ENCODE data around the gene ANKRD6. TPM values are rescaled to one million over a fixed set of nuclear protein-coding genes. Genes with fewer than 3 reads are reported as not detected.

Gene ANKRD6
- polyA plus RNA-seq, 3 donors = 0.93 to 3.0 (median 1.2) TPM

DNA sequence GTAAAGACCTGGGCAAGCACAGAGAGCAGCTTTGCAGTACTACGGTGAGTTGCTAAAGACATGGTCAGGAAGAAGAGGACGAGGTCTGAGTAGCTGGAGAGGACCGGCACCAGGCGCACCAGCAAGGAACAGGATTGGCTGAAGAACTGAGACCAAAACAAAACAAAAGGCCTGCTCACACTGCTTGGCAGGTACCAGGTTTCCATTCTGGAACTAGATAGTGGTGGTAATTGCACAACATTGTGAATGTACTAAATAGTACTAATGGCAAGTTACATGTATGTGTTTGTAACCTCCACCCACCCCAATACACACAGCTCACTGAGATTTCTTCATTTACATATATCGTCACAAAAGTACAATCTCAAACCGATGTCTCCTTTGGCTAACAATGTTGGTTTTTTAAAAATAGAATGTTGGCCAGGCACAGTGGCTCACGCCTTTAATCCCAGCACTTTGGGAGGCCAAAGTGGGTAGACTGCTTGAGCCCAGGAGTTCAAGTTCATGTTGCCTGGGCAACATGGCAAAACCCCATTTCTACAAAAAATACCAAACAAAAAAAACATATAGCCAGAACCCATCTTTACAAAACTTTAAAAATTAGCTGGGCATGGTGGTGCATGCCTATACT, 238.1 kb downstream of the ANKRD6 start:
- no peak overlapping the region for H3K27ac ChIP-seq (ENCODE audit: low read depth in 1 of 2, low read length in 2 of 2)
- no peaks in the 10 kb centered on the region for H3K9me3 ChIP-seq (replicated peaks in 1 of 2; ENCODE audit: control insufficient read depth in 1 of 2, insufficient read depth in 1 of 2, low read length in 2 of 2)
- no peaks in the 10 kb centered on the region for H3K4me1 Mint-ChIP-seq
- no peak overlapping the region for H3K4me3 Mint-ChIP-seq
- peaks cover 0 to 3% (median 0%) of the 10 kb centered on the region in 3 donors for H3K27me3 Mint-ChIP-seq (ENCODE audit: low read depth in 3 of 3)
- H3K9me3 Mint-ChIP-seq = no peaks in the 10 kb centered on the region
- no peak for DNase-seq
- peaks cover 76 to 91% of the 10 kb centered on the region in 2 donors for H3K36me3 ChIP-seq (replicated peaks in 1 of 2; ENCODE audit: control insufficient read depth in 1 of 2, insufficient read depth in 2 of 2, low read length in 2 of 2)
- TF ChIP-seq, protein P1, sequence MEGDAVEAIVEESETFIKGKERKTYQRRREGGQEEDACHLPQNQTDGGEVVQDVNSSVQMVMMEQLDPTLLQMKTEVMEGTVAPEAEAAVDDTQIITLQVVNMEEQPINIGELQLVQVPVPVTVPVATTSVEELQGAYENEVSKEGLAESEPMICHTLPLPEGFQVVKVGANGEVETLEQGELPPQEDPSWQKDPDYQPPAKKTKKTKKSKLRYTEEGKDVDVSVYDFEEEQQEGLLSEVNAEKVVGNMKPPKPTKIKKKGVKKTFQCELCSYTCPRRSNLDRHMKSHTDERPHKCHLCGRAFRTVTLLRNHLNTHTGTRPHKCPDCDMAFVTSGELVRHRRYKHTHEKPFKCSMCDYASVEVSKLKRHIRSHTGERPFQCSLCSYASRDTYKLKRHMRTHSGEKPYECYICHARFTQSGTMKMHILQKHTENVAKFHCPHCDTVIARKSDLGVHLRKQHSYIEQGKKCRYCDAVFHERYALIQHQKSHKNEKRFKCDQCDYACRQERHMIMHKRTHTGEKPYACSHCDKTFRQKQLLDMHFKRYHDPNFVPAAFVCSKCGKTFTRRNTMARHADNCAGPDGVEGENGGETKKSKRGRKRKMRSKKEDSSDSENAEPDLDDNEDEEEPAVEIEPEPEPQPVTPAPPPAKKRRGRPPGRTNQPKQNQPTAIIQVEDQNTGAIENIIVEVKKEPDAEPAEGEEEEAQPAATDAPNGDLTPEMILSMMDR (IDR thresholded peaks at IDR 0.05) = no peak
- no peaks in the 10 kb centered on the region for H4K20me1 ChIP-seq (ENCODE audit: insufficient read depth, low read length)
- H3K4me2 ChIP-seq (replicated peaks; ENCODE audit: extremely low read depth, low read length, poor library complexity, severe bottlenecking) = no peak overlapping the region
- peaks cover 56 to 68% of the 10 kb centered on the region in 2 donors for H3K36me3 Mint-ChIP-seq
- H3K9ac ChIP-seq (ENCODE audit: insufficient read depth, low read length, poor library complexity, severe bottlenecking) = no peak overlapping the region
- H3K4me3 ChIP-seq (replicated peaks in 1 of 3; ENCODE audit: low read depth in 2 of 3, low read length in 3 of 3) = no peak overlapping the region
- H3K27me3 ChIP-seq (ENCODE audit: control insufficient read depth in 2 of 2, insufficient read depth in 2 of 2, low read length in 2 of 2) = no peaks in the 10 kb centered on the region
- no peak overlapping the region for H2AFZ ChIP-seq (ENCODE audit: insufficient read depth, low read depth, low read length, poor library complexity, severe bottlenecking)
- H3K4me1 ChIP-seq (ENCODE audit: control insufficient read depth in 1 of 2, insufficient read depth in 2 of 2, low read length in 2 of 2) = no peaks in the 10 kb centered on the region
- H3K27ac Mint-ChIP-seq = peak overlapping the region in 2 of 7 donors; percentile 10 to 76
- intact Hi-C loops (cut with micrococcal nuclease) = no loop called here
- 100% methylated on average over 3 of the region's 7 CpGs for WGBS (ENCODE audit: insufficient coverage)
- H3K79me2 ChIP-seq (ENCODE audit: insufficient read depth, low read length) = no peaks in the 10 kb centered on the region

DNA sequence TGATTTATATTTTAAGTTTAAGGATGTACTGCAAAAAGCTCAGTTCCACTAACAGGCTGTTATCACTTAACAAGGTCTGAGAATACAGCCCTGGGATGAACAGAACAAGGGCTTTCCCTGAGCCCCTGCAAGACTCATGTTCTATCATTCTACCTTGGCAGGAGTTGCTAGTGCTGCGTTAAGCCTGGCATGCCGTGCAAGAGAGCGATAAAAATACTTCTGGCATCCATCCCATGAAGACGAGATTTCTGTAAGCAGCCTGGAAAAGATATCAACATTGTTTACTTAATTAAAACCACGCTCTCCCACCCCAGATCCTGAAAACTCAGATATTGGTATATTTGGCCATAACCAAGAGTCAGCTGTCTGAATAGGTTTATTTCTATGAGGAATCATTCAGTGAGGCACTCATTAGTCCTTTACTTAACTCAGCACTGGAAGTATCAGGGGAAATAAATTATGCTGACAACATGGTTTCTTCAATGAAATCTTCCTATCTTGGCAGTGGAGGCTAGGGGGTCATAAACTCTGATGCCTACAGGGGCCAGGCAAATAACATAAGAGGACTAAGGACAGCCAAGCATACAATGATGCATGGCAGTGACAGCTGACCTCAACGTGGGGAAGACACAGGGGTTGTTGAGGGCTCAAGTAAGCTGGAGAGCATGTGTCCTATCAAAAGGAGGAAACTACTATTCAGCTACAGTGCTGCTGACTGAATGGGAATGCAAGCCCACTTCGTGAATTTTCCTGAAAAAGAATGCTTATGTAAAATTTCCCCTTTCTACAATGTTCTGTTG, 243.2 kb downstream of the ANKRD6 start:
- Histone ChIP-seq H3K9ac (ENCODE audit: insufficient read depth, low read length, poor library complexity, severe bottlenecking) (no peak overlapping the region), H3K27ac (ENCODE audit: low read depth in 1 of 2, low read length in 2 of 2) (no peak overlapping the region), H3K79me2 (ENCODE audit: insufficient read depth, low read length) (no peaks in the 10 kb centered on the region), H3K36me3 (replicated peaks in 1 of 2; ENCODE audit: control insufficient read depth in 1 of 2, insufficient read depth in 2 of 2, low read length in 2 of 2) (peaks cover 81 to 95% of the 10 kb centered on the region in 2 donors), H3K27me3 (ENCODE audit: control insufficient read depth in 2 of 2, insufficient read depth in 2 of 2, low read length in 2 of 2) (no peaks in the 10 kb centered on the region), H4K20me1 (ENCODE audit: insufficient read depth, low read length) (no peaks in the 10 kb centered on the region), H2AFZ (ENCODE audit: insufficient read depth, low read depth, low read length, poor library complexity, severe bottlenecking) (no peak overlapping the region), H3K9me3 (replicated peaks in 1 of 2; ENCODE audit: control insufficient read depth in 1 of 2, insufficient read depth in 1 of 2, low read length in 2 of 2) (no peaks in the 10 kb centered on the region), H3K4me3 (replicated peaks in 1 of 3; ENCODE audit: low read depth in 2 of 3, low read length in 3 of 3) (no peak overlapping the region), H3K4me2 (replicated peaks; ENCODE audit: extremely low read depth, low read length, poor library complexity, severe bottlenecking) (no peak overlapping the region), H3K4me1 (ENCODE audit: control insufficient read depth in 1 of 2, insufficient read depth in 2 of 2, low read length in 2 of 2) (no peaks in the 10 kb centered on the region)
- peaks cover 82 to 83% of the 10 kb centered on the region in 2 donors for H3K36me3 Mint-ChIP-seq
- DNase-seq = no peak
- TF ChIP-seq, protein P1 (IDR thresholded peaks at IDR 0.05) = no peak
- H3K4me1 Mint-ChIP-seq = no peaks in the 10 kb centered on the region
- H3K27ac Mint-ChIP-seq = no peak overlapping the region
- WGBS (ENCODE audit: insufficient coverage) = 89% methylated on average over 3 of the region's 7 CpGs
- no peaks in the 10 kb centered on the region for H3K9me3 Mint-ChIP-seq
- intact Hi-C loops (cut with micrococcal nuclease) = no loop called here
- H3K27me3 Mint-ChIP-seq (ENCODE audit: low read depth in 3 of 3) = no peaks in the 10 kb centered on the region
- H3K4me3 Mint-ChIP-seq = no peak overlapping the region
